GM19463 (cell line): Measurements from ENCODE around the gene SMC3.
"Not testable (repeated sequence)": the region's sequence is repeated elsewhere in the genome, so short reads cannot be mapped to it uniquely, and the experiment has no call there.

Source experiments
- ATAC-seq: cut with Tn5 transposase; IDR thresholded peaks from one replicate; pipeline ENCODE4 v1.9.1; 2021; ENCODE audit warnings: mild to moderate bottlenecking, moderate library complexity; ENCODE audit not compliant: unreplicated experiment

SMC3 gene

DNA sequence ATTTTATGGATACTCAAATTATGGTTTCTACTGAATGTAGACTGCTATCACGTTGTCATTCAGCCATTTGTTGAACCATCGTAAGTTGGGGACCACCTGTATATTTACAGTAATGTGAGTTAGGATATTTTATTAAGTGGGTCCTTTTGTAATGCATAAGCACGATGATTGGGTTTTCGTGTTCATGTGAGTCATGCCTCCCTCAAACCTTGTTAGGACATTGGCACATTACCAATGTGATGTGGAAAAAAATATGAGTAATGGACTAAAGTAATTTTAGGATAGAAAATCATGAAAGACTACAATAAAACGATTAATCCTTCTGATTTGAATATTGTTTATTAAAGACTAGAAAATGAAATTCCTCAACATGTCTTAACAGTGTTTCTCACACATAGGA, 8.7 kb downstream of the SMC3 start:
- no peak for ATAC-seq

DNA sequence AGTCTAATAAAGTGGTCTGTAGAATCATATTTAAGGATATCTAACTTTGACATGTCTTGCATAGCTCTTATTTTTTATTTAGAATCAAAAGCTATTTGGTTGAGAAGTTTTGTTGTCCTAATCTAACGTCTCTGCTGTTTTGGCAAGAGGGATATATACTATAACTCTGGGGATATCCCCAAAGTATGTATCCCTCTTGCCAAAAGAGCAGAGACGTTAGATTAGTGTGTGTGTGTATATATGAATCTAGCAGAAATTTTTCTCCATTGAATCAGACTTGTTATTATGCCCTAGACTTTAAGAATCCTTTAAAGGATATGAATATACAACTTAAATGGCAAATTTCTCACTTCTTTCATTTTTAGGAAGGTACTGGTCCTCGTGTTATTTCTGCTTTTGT, 9.6 kb downstream of the SMC3 start:
- ATAC-seq = no peak

DNA sequence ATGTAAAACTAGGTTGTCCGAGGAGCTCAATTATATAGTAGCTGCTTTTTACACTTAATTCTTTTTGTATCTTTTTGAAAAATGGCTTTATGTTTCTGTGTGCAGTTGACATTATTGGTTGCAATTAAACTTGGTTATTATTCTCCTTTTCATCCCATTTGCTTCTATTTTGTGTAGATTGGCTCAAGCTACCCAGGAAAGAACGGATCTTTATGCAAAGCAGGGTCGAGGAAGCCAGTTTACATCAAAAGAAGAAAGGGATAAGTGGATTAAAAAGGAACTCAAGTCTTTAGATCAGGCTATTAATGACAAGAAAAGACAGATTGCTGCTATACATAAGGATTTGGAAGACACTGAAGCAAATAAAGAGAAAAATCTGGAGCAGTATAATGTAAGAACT, 16.5 kb downstream of the SMC3 start:
- no peak for ATAC-seq

DNA sequence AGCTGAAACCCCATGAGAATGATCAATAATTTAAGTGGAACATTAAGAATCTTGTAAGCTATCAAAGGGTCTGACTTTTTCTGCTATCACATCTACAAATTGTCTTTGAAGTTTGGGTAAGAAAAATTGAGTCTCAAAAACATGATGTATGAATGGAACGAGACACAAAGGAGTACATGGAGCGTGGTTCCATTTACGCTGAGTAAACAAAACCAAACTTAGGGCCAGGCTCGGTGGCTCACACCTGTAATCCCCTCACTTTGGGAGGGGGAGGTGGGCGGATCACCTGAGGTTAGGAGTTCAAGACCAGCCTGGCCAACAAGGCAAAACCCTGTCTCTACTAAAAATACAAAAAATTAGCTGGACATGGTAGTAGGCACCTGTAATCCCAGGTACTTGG, 24.3 kb downstream of the SMC3 start:
- ATAC-seq = no peak

DNA sequence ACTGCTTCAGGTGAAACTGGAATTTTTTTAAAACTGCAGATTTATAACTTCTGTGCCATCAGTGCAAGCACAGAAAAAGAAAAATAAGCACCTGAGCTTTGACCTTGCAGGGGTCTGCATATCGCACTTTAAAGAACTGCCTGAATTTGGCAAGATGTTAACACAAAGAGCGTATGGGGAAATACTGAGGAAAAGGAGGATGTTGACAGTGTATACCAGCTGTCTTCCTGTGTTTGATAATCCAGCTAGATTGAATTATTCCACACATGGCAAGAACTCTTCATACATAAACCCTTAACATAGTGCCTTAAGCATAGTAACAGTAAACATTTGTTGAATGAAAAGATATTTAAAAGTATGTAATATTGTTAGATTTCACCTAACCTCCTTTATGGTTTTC, 30.0 kb downstream of the SMC3 start:
- ATAC-seq = no peak

DNA sequence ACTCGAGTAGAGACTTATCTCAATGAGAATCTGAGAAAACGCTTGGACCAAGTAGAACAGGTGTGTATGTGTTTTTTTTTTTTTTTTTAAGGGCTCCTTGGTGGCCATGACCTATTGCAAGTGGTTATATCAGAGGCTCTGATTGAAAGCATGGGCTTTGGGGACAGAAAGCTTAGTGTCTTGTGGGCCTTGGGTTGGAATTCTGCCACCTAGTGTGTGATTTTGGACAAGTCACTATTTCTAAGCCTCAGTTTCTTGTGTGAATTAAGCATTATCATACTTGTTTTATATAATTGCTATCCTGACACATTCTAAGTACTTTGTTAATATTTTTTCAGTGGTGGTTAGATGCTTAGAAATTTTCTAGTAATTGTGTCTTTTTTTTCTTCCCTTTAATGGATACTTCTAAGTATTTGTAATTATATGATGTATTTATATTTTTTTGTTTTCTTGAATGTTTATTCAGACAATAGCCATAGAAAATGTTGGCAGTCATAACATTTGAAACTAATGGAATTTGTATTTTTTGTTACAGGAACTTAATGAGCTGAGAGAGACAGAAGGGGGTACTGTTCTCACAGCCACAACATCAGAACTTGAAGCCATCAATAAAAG, 33.1 kb downstream of the SMC3 start:
- ATAC-seq = no peak

DNA sequence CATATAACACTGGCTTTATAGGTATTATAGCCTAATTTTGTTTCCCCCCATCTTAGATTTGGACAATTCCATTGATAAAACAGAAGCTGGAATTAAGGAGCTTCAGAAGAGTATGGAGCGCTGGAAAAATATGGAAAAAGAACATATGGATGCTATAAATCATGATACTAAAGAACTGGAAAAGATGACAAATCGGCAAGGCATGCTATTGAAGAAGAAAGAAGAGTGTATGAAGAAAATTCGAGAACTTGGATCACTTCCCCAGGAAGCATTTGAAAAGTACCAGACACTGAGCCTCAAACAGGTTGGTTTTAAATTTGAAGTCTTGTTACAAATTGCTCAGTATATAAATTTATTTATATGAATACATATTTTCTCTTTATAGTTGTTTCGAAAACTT, 34.1 kb downstream of the SMC3 start:
- ATAC-seq = no peak

DNA sequence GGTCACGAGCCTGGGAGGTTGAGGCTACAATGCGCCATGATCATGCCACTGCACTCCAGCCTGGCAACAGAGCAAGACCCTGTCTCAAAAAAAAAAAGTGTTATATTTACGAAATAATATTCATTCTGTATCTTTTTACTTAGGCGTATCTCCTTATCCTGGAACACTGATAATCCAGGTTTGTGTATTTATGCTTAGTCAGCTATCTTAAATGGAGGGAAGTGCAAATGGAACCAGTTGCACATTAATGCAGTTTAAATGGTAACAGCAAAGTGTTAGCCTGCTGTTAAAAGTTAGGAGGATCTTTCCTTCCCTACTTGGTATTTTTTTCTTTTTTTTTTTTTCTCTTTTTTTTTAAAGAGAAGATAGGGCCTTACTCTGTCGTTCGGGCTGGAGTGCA, 40.6 kb downstream of the SMC3 start:
- ATAC-seq = no peak

DNA sequence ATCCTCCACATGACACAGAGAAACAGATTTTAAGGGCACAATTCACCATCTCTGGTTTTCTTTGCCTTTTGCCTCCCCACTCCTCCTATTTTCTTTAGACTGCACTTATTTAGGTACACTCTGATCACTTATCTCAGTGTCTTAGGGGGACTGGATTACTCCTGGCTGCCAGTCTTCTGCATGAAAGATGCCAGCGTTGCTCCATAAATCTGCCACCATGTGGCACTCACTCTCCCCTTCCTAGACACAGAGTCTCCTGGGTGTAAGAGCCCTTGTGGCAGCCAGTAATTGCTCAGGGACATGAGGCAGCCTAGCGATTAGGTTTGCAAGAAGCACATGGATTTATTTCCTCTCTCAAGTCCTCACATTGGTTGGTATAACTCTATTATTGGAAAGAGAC, 42.1 kb downstream of the SMC3 start:
- no peak for ATAC-seq

DNA sequence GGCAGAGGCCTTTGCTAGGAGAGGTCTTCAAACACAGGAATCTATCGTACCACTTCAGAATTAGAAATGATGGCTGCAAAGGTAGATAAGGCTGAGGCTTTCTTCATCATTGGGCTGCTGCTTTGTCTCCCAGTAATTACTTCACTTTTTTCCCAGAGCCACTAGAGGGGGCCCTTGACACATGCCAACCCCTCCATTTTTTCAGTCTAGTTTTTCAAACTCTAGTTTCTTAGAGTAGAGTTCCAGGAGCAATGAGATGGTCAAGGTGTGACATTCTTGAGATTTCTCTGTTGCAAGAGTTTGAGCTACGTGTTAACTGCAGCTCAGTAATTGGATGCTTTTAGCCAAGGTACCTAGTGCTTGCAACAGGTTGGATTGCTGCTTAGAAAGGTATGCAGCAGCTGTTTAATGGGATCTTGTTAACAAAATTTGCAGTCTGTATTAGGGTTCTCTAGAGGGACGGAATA, 42.8 kb downstream of the SMC3 start:
- ATAC-seq = no peak

DNA sequence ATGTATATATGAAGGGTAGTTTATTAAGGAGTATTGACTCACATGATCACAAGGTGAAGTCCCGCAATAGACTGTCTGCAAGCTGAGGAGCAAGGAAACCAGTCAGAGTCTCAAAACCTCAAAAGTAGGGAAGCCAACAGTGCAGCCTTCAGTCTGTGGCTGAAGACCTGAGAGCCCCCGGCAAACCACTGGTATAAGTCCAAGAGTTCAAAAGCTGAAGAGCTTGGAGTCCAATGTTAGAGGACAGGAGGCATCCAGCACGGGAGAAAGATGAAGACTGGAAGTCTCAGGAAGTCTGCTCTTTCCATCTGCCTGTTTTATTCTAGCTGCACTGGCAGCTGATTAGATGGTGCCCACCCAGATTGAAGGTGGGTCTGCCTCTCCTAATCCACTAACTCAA, 43.3 kb downstream of the SMC3 start:
- not testable (repeated sequence) for ATAC-seq

DNA sequence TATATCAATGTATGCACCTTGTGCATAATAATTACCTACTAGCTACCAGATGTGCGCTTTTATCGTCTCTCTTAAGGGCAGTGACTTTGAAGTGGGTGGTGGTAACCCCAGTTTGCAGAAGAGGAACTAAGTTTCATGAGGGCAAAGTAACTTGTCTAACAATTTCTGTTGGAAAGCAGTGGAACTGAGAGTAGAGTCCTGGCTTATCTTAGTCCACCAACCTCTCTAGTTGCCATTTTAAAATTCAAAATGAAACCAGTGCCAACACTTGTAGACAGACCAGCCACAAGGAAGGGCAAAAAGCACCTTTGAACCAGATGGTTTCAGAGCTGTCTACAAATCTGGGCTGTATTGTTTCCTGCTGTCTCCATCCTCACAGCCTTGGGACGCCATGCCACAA, 44.6 kb downstream of the SMC3 start:
- peak; percentile 29 for ATAC-seq

DNA sequence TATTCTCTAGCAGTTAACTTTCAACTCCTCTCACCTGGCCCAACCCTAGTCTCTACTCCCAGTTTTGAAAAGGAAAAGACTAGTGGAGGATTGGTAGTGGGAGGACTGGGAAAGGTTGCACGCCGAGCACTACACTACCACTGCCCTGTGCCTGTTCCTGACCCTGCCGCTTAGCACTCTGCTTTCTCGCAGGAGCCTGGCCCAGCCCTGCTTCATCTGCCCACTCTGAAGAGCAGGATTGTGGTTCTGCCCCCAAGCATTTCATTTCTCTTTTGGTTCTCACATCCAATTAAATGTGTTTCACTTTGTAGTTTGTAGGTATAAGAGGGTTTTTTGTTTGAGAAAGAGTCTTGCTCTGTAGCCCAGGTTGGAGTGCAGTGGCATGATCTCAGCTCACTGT, 45.1 kb downstream of the SMC3 start:
- no peak for ATAC-seq

DNA sequence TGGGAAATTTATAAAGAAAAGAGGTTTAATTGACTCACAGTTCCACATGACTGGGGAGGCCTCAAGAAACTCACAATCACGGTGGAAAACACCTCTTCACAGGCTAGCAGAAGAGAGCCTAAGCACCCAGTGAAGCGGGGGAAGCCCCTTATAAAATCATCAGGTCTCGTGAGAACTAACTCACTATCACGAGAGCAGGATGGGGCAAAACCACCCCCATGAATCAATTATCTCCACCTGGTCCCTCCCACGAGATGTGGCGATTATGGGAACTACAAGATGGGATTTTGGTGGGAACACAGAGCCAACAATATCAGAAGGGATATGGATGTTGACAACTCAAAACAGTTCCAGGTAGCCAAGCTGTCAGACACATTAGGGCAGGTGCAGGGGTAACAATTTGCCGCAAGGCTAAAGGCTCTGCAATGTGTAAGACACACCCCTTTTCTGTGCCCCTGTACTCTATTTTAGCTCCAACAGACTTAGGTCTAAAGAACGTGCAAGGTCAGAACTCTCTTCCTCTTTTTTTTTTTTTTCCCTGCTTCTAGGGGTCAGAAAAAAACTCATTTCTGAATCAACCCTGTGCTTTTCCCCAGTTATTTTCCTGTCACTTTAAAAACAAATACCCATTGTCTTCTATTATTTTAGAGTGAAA, 46.0 kb downstream of the SMC3 start:
- peak; percentile 23 for ATAC-seq

DNA sequence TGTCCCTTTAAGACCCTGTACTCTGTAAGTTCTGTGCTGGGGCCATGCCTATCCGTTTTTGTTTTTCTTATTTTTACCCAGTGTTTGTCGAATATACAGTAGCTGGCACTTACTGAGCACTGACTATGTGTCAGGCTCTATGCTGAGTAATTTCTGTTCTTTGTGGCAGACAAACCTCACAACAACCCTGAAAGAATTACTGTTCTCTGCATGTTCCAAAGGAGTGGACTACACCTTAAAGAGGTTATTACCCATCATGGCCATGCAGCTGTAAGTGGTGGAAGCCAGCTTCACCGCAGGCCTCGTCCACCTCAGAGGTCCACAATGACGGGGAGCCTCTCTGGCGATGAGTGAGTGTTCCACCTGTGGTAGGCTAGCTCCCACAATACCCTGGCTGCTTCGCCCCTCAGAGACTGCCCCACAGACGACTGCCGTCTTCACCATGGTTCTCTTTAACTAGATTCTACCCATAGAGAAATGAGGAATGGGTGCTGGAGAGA, 46.6 kb downstream of the SMC3 start:
- peak; percentile 55 for ATAC-seq

DNA sequence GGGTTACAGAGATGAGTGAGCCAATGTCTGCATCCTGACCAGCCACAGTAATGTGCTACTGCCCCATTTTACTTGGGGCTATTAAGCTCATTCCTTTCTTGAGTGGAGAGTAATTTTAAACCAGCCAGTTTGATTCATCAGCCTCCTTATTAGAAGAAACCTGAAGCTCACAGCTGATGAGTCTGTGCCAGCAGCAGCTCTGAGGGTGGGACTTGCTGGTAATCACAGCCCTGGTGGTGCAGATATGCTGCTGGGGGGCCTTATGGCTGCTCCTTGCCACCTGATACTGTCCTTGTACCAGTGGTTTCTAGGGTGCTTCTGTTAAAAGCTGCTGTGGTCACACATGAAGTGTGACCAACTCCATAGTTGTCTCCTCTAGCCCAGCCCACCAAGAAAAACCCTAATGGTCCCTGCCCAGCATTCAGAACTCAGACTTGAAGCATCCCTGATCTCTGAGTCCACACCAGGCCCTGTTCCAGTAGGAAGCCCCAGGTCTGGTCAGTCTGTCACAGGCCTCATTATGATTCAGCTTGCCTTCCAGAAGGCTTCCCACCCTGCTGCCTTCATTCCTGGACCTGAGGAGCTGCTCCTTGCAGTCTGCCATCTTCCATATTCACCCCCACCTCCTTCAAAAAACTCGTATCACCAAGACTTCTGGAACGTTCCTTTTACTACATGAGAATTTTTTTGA, 47.7 kb downstream of the SMC3 start:
- no peak for ATAC-seq

DNA sequence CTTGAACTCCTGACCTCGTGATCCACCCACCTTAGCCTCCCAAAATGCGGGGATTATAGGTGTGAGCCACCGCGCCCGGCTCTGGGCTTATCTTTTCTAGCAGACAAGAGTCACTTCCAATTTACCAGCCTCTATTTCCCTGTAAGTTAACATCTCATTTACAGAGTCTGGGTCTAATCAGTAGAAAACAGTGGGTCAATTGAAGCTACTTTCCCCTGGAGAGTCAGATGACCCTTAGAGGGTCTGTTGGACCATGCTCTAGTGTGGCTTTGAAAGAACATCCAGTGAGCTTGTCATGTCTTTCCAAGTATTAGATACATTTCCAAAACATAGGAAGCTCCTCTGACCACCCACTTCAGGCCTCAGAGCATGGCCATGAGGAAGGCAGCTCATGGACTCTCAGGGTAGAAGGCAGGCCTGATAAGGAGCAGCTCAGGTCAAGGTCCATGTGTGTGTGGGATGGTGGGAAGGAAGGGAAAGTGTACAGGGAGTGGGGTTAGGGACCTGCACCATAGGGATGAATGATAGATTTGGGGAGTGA, 49.1 kb downstream of the SMC3 start:
- no peak for ATAC-seq

DNA sequence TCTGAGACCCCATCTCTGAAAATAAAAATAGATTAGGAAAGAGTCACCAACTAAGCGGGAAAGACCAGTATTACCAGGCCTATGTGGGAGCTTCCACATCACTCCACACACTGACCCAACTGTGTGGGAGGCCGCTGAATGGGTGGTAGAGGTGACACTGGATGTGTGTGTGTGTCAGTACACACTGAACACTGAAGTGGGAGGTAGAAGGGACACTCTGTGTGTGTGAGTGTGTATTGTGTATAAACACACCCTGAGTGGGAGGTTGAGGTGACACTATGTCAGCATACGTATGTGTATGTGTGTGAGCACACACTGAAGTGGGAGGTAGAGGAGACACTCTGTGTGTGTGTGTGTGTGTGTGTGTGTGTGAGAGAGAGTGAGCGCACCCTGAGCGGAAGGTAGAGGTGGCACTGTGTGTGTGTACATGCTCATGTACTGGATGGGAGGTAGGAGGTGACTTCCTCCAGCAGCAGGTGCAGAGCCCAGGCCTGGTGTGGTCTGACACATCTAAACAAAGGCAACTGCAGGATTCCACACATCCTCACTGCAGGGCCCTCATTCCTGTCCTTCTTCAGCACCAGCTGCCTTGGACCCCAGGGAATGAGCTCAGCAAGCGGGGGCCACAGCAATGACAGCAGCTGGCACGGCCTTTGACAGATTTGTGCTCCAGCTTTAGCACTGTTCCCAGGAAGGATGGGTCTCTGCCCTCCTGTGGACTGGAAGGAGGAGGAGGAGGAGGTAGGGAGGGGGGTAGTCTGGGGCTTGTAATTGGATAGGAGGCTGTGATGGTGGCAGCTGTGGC, 50.1 kb downstream of the SMC3 start:
- no peak for ATAC-seq

DNA sequence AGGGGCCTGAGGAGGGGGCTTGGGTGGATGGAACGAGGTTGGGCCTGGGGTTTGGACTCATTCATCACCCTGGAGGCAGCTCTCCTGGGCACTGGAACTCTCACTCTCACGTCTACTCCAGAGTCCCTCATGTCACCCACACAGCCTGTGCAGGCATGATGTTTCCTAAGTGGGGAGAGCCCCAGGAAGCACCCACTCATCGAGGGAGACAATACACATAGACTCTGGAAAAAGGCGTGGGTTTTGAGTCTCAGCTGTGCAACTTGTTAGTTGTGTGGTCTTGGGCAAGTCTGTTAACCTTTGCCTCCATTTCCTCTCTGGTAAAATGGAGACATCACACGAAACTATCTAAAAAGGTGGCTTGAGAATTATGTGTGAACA, 50.7 kb downstream of the SMC3 start:
- ATAC-seq = no peak

DNA sequence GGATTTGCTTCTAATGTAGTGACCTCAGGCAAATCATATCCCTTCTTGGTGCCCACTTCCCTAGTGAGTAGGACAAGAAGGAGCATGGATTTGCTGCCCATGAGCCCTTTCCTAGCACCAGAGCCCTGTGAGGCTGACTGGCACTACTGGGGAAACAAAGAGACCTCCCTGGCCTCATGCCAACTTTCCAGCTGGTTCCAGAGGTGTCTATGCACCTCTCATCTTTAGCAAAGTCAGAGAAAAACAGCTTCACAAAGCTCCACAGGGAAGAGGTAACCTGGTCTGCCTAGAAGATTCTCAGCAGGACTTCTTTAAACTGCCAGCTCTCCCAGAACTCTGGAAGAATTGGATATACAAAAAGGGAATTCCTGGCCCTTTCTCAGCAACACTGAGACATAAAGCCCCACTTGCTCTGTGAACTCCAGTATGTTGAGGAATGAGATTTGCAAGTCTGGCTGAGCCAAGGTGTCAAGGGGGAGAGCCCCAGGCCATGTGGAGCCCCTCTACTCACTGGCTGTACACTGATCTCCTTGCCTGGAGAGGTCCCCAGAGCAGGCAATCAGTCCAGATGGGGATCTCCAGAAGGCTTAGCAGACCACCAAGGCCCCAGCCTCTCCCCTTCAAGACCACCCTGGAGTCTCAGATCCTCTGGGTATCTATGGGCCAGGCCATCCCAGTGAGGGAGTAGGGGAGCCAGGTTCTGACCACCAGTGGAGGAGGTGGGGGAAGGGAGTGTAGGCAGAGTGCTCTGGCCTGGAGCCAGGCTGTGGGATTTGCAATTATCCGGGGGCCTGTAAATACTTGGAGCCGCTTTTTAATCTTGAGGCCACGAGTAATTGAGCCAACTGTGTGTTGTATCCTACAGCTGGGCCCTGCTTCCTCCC, 52.3 kb downstream of the SMC3 start:
- ATAC-seq = no peak
